Cerebellar nuclear complex (tissue), 1 donor: Measurements from ENCODE around the gene CYP8B1.

Experiments used
- DNase-seq, 2 experiments: peaks; one replicate each; lab custom pipeline; 2025; lab: John Stamatoyannopoulos, UW

CYP8B1 gene

GRCh38 chr3:42875325-42876151 lies at the start of gene CYP8B1:
Gene CYP8B1 (minus strand): TSS chr3:42875879. CDS start chr3:42875816, 63 bp downstream.
- no peak for DNase-seq

DNA sequence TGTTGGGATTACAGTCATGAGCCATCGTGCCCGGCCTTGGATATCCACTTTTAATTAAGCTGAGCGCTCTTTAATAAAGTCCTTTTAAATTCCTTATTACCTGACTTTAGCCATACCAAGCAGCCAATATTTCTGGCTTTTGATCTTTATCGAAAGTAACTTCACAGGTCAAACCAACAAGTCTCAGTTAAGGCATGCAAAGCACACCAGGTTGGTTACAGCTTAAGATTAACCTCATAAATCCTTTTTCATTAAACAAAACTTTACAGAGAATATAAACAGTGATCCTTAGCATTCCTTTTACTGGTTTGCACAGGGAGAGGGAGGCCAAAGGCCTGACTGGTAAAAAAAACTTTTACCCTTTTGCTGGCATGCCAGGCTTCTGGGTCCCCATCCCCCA lies 47.9 kb upstream of the CYP8B1 start:
- DNase-seq: no peak

DNA sequence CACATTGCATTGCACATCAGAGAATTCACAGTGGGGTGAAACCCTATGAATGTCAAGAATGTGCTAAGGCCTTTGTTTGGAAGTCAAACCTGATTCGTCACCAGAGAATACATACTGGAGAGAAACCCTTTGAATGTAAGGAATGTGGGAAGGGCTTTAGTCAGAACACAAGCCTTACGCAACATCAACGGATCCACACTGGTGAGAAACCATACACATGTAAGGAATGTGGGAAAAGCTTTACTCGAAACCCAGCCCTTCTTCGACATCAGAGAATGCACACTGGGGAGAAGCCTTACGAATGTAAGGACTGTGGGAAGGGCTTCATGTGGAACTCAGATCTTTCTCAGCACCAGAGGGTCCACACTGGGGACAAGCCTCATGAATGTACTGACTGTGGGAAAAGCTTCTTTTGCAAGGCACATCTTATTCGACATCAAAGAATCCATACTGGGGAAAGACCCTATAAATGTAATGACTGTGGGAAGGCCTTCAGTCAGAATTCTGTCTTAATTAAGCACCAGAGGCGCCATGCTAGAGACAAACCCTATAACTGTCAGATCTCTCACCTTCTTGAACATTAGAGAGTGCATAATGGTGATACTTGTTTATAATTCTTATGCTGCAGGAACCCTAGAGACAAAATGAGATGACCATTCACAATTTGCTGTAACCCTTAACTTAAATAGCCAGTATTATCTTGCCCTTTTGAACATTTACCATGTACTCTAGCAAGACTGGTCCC lies 39.3 kb upstream of the CYP8B1 start:
- no peak for DNase-seq

DNA sequence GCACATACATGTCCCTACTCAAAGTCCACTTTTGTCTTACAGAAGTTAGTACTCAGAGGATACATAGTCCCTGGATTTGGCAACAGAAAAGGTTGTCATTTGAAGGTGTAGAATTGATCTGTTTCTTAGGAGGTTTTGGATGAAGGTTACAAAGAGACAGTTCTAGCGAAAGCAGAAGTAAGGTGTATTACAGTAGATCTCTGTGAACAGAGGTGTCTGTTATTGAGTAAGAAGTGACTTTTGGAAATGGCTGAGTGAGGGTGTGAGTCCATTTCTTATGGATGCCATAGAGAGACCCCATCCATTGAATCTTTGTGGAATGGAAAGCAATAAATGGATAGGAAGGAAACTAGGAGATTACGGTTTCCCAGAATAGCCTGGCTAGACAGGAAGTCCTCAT lies 35.9 kb upstream of the CYP8B1 start:
- no peak for DNase-seq

- DNase-seq: no peak
Measured at GRCh38 chr3:42908675-42909074, 33.0 kb upstream of the CYP8B1 start.

DNA sequence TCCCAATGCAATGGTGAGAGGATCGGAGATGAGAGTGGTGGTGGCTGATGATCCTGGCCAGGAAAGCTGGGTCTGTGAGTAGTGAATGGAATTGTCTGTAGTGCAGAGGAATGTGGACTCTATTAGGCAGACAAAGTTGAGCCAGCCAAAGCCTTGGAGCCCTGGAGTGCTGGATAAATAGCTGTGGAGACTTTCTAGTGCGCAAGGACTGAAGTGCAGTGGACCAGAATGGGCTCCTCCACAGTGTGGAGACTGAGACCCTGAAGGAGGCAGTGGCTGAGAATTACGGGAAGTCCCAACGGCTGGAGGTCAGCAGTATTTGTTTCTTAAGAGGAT lies 31.1 kb upstream of the CYP8B1 start:
- DNase-seq: no peak

GRCh38 chr3:42906070-42906847 lies 30.6 kb upstream of the CYP8B1 start, which contains the start of gene ZNF662:
Gene ZNF662 (plus strand): TSS chr3:42906142. CDS start chr3:42908115, 1,973 bp downstream.
- peak in 1 of 2 experiments; percentile 39 for DNase-seq

DNA sequence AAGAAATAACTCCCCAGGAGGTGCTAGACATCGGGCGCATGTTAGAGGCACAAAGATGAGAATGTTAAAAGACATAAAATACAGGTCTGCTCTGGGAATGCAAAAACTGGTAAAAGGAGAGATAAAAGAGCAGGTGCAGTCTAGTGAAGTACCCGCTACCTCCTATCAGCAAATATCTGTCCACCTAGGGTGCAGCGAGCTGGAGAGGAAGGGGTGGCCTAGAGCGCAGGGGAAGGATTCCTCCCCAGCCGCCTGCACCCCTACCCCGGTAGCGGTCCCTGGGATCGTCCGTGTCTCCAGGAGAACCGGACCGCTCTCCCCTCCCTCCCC lies 30.0 kb upstream of the CYP8B1 start:
- peak in 1 of 2 experiments; percentile 16 for DNase-seq

- DNase-seq: no peak
Measured at GRCh38 chr3:42904076-42904475, 28.4 kb upstream of the CYP8B1 start.

DNA sequence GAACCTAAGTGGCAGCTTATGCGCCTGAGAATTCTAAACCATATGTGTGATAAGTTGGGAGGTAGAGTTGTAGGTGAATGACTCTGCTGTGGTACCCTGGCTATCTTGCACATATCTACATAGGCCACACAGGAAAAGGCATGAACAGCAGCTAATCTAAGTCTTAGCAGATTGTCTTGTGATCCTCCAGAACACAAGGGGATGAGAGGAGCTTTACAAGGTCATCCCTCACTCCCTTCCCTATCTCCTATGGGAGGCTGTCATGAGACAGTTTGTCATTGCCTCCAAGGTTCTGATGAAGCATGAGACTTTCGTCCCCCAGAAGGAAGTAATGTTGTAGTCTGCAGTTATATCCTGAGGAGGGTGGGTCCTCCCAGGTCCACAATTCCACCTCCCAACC lies 26.6 kb upstream of the CYP8B1 start:
- no peak for DNase-seq

- DNase-seq: no peak
Measured at GRCh38 chr3:42901073-42901415, 25.4 kb upstream of the CYP8B1 start.

GRCh38 chr3:42900226-42901072 lies 24.8 kb upstream of the CYP8B1 start:
- no peak for DNase-seq

- DNase-seq: no peak
Measured at GRCh38 chr3:42898896-42899675, 23.4 kb upstream of the CYP8B1 start.

DNA sequence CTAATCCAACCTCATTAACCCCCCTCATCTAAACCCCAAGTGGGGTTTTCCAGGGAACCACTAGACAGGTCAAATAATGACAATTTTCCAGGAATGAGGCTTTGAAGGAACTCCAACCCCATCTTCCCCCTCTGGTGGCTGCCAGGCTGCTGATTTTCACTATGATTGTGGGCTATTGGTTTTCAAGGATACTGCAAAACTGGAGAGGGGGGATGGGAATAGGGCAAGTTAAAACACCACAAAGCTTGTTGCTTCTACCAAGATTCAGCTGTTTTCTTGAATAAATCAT lies 19.8 kb upstream of the CYP8B1 start:
- DNase-seq: no peak

DNA sequence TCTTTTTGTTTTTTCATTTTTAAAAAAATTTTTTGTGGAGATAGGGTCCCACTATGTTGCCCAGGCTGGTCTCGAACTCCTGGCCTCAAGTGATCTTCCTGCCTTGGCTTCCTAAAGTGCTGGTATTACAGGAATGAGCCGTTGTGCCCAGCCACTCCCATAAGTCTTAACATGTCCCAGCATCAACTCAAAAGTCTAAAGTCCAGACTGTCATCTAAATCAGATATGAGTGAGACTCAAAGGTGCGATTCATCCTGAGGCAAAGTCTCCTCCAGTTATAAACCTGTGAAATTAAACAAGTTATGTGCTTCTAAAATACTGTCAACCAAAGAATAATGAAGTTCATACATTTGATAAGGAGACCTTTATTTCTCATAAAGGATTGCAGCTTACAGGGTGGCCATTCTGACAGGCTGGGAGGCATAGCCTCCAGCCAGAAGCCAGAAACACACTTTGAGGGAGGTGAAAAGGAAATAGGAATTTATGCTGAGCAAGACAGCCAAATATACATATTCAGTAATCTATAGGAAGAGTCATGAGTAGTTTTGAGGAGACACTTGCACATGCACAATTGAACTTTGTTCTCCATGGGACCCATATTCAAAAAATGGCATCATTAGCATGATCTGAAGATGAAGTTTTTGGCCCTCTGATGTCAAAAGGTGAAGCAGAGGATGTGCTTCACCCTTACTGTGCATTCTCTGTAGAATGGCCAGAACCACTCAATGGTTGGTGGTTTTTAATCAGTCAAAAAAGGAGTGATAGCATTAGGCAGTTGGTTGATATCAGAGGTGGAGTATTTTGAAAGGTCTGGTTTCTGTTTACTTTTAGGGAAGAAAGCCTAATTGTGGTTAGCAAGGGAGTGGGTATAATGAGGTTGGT lies 19.3 kb upstream of the CYP8B1 start:
- DNase-seq: no peak

- DNase-seq: no peak
Measured at GRCh38 chr3:42892807-42893206, 17.1 kb upstream of the CYP8B1 start.

GRCh38 chr3:42892169-42892568 lies 16.5 kb upstream of the CYP8B1 start:
- no peak for DNase-seq

DNA sequence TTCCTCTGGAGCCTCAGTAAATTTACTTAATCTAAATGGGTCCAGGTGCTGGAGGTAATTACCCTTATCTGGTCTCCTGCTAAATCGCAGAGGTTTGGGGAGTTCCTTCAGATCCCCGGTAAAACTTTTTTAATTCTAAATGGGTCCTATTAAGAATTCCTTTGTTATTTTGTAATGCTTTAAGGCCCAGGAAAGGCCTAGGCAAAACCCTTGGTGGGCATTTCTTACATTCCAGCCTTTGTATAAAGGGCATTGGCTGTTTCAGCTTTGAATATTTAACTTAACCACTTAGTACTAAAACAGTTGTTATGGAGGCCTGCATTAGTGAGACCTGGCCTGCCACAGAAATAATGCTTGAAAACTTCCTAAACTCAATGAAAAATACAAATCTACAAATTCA lies 15.4 kb upstream of the CYP8B1 start:
- DNase-seq: no peak

GRCh38 chr3:42887084-42887483 lies 11.4 kb upstream of the CYP8B1 start:
- DNase-seq: no peak

DNA sequence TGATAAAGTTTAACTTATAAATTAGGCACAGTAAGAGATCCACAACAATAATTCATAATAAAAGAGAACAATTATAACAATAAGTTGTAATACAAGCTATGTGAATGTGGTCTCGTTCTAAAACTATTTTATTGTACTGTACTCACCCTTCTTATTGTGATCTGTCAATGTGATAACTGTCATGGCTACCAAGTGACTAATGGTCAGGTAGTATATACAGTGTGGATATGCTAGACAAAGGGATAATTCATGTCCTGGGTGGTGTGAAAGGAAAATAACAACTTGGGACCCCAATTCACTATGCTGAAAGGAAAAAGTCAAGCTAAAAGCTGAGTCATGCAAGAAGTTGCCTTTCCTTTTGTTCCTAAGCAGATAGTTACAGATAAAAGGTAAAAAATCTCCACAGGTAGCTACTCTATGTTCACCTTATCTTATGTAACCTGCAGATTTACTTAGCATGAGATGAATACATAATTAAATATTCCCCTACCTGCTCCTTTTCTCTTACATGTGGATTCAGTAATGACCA lies 10.7 kb upstream of the CYP8B1 start:
- no peak for DNase-seq
